Adipose tissue (tissue), 3 donors: ENCODE data around the gene KCTD7. TPM values are rescaled to one million over a fixed set of nuclear protein-coding genes. Genes with fewer than 3 reads are reported as not detected.
"Not testable (repeated sequence)": the region's sequence is repeated elsewhere in the genome, so short reads cannot be mapped to it uniquely, and the experiment has no call there.

Experiments
- H3K27ac ChIP-seq: one replicate; pipeline ENCODE4 v1.5.1; 2013; ENCODE audit warnings: low read depth, low read length
- WGBS, 3 donors: extraction: QIAGEN DNeasy Blood & Tissue Kit; methylation state at CpG; one replicate each; pipeline ENCODE4 v1.1.7; 2013; 5-methylcytosine and 5-hydroxymethylcytosine counted together
- polyA plus RNA-seq, 3 donors: library from polyadenylated mRNA; stranded (reverse); fragments of 200-250 nt; gene quantifications; one replicate each; pipeline ENCODE4 v1.2.3, GENCODE V29; 2013
- donor health status: healthy with polysubstance abuse.
- donor health status: Bipolar disorder and iron deficiency.
- donor health status: healthy.

Gene KCTD7
- polyA plus RNA-seq, 3 donors, result 2.7 to 8.1 (median 4.3) TPM

DNA sequence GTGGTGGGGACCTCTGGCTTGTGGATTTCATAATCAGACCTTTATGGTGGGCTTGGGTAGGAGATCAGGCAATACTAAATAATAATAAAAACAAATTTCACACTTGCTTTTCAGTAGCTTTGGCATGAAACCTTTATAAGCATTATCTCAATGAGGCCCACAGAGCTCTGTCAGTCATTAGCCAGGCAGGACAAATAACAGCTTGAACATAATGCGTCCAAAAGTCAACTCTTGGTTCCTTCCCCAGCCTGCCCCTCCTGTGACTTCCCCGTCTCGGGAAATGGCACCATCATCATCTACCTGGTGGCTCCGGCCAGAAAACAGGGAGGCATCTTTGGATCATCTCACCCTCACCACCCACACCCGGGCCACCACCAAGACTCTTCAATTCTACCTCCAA is 40.8 kb downstream of the KCTD7 start:
- 76 to 88% (median 87%) methylated on average over 5 of the region's 5 CpGs for WGBS, 3 donors
- H3K27ac ChIP-seq, result no peak overlapping the region

DNA sequence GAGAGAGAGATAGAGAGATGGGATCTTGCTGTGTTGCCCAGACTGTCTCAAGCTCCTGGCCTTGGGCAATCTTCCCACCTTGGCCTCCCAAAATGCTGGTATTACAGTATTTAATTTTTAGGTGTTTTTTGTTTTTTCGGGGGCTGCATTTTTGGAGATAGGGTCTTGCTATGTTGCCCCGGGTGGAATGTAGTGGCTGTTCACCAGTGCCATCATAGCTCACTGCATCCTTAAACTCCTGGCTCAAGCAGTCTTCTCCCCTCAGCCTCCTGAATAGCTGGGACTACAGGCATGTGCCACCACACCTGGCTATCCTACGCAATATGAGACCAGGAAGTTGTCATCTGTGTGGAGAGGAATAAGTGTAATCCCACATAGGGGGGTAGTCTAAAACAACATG is 42.4 kb downstream of the KCTD7 start:
- WGBS, 3 donors, result 90 to 95% (median 95%) methylated on average over 3 of the region's 3 CpGs
- no peak overlapping the region for H3K27ac ChIP-seq

DNA sequence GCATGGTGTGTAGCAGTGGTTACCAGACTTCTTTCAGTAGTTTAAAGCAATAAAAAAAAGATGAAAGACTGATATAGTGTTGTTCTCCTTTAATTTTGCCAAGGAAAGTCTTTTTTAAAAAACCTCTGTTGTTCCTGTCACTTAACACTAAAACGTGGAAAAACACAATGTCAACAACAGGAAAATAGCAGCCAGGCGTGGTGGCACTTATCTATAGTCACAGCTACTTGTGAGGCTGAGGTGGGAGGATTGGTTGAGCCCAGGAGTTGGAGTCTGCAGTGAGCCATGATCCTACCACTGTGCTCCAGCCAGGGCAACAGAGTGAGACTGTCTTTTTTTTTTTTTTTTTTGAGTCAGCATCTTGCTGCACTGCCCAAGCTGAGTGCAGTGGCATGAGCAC is 42.8 kb downstream of the KCTD7 start:
- H3K27ac ChIP-seq, result not testable (repeated sequence)
- WGBS, 3 donors, result 66 to 79% (median 78%) methylated on average over 2 of the region's 2 CpGs

DNA sequence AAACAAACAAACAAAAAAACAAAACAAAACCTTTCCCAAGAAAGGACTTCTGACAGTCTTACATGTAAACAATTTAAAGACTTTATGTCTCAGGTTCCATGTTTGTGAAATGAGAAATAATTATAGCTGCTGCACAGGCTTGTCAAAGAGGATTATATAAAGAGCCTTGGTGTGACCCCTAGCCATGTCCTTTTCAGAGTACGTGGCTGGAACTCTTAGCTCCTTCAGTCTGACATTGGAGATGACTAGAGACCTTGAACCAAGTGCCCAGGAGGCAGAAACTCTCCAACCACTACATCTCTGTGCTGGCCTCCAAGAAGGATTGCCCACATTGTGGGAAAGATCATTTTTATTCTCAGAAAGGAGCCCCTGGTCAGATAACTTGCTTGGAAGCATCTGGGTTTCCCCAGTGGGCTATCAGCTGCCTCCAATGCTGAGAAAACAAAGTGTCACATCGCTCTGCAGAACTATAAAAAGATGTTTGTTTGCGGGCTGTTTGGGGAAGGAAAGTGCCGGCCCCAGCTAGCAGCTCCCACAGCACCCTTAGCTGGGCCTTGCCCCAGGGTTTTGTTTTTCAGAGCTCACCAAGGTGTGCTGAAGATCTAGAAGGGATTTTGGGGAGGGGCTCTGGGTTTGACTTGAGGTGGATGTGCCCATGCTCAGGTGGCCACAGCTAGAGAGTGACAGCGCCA is 43.9 kb downstream of the KCTD7 start:
- 60 to 80% methylated on average over 1 of the region's 5 CpGs; no CpG with 5 or more reads in 1 of the 3 donors for WGBS, 3 donors
- not testable (repeated sequence) for H3K27ac ChIP-seq

DNA sequence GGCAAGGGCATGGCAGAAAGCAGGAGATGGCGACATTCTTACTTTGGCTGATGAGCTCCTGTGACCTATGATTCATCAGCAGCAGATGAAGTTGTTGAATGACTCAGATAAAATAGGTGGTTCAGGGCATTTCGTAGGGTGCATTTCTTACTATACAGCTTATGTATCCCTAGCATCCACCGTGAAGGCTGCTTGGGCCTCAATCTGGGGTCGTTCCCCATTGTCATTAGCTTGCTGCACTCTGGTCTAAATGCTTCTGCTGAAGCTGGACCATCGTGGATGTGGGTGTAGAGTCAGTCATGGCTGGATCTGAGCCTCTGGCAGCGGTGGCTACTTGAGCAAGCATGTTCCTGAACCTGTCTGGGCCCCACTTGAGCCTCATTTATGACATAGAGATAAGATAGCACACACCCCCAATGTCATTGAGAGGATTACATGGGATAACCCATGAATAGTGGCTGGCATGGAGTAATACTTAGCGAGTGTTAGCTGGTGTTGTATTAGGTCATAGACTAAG is 44.5 kb downstream of the KCTD7 start:
- 86 to 87% (median 87%) methylated on average over 5 of the region's 7 CpGs for WGBS, 3 donors

DNA sequence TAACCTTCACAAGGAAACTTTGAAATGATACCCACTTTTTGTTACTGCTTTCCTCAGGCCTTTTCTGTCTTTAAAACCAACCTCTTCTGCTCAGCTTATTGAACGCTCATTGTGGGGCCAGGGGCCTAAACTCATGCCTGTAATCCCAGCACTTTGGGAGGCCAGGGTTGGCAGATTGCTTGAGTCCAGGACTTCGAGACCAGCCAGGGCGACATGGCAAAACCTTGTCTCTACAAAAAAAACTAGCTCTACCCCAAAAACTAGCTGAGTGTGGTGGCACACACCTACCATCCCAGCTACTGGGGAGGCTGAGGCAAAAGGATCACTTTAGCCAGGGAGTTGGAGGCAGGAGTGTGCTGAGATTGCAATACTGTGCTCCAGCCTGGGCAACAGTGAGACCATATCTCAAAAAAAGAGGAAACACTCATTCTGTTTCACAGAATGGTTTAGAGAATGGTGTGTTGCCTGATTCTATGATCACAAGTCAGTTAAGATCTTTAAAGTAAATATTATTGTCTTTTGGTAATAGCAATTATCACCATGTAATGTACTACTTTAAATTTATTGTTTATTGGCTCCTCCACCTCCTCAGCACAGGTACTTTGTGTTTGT is 51.1 kb downstream of the KCTD7 start:
- H3K27ac ChIP-seq, result no peak overlapping the region
- 87 to 97% (median 96%) methylated on average over 3 of the region's 3 CpGs for WGBS, 3 donors

More for the DNA sequence above, 44.5 kb downstream of the KCTD7 start:
- not testable (repeated sequence) for H3K27ac ChIP-seq

DNA sequence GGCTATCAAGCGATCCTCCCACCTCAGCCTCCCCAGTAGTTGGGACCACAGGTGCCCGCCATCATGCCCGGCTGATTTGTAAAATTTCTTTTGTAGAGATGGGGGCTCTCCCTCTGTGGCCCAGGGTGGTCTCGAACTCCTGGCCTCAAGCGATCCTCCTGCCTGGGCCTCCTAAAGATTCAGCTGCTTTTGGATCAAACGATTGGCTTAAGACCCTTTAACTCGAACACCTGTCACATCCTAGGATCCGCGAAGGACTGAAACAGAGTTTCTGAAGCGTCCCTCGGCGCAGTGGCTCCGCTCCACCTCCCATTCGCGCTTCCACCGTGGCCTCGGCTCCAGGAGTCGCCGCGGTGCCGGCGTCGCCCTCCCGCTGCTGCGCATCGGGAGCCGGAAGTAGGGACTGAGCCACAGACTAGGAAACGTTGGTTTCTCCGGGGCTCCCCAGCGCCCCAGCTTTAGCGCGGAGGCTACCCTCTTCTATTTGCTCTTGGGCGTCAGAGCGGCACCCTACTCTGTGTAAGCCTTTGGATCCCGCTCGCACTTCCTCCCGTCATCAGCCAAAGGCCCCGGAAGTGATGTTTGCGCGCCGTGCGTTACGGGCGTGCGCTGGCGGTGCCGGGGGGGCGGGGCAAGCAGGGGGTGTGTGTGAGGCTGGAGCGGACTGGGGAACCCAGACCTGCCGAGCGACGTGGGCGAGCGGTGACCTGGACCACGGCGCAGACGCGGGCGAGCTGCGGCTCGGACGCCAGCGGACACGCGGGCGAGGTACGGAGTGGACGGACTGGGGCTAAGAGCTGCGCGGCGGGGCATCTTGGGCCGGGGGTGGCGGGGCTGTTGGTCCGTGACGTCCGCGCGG is 53.0 kb downstream of the KCTD7 start:
- WGBS, 3 donors, result 3 to 4% (median 3%) methylated on average over 69 to 78 of the region's 78 CpGs
- peak overlapping the region; percentile 92 for H3K27ac ChIP-seq

DNA sequence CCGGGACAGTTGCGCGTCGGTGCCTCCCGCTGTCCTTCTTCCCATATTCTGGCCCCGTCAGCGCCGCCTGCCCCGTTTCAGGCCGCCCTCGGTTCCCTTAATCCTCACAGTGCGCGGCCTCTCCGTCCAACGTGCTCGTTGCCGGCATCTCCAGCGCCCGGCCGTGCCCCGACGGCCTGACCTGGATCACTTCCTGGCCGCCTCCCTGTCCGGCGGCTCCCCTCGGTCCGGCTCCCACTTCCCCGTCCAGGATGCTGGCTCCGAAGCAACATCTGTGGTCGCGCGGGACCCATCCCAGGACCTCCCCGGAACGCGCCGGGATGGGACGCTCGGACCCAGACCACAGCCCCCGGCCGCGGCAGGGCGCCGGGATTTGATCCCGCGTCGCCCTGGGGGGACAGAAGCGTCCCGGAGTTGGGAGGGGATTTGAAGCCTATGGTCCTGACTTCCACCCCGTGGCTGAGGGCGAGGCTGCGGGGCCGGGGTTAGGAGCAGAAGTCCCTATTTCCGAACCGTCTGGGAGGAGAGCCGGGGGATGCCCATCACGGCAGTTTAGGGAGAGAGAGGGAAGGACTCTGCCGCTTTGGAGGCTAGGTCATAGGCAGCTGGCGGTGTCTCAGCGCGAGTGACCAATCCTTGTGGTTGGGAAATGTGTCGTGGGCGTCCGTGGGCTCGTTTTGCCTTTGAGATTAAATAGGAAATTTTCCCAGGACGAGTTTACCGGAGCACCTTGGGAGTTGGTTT is 53.8 kb downstream of the KCTD7 start:
- WGBS, 3 donors, result 2 to 3% (median 2%) methylated on average over 60 to 66 of the region's 66 CpGs

DNA sequence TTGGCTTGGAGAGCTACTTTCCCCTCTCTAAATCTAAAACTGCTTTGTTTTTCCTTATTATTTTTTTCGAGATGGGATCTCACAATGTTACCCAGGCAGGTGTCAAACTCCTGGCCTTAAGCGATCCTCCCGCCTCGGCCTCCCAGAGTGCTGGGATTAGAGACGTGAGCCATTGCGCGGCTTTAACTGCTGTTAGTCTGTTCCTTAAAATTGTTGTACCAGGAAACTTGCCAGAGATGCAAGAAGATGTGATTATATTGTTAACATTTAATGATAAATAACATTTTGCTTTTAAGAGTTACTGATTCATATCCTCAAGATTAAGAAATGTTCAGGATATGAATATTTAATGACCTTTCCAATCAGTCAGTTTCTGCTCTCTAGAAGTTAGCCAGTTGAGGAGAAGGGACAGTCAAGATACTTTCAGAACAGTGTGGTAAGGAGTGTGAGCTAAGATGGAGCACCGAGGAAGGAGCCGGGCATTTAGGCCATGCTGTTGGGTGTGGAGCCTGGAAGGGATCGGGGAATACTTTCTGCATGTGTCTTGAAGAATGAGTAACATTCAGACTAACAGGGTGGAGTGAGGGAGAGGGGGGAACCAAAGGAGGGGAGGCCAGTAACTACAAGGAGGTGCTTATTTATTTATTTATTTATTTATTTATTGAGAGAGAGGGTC is 54.6 kb downstream of the KCTD7 start:
- not testable (repeated sequence) for H3K27ac ChIP-seq

More for the DNA sequence above, 53.8 kb downstream of the KCTD7 start:
- H3K27ac ChIP-seq, result peak overlapping the region; percentile 30

DNA sequence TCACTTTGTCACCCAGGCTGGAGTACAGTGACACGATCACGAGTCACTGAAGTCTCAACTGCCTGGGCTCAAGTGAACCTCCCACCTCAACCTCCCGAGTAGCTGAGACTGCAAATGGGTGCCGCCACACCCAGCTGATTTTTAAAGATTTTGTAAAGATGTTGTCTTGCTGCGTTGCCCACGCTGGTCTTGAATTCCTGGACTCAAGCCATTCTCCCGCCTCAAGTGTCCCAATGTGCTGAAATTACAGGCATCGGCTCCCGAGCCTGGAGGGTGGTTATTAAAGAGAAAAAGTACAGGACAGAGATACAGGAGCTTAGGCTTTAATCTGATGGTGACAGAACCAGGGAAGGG is 55.1 kb downstream of the KCTD7 start:
- 89 to 91% (median 89%) methylated on average over 9 of the region's 9 CpGs for WGBS, 3 donors
- H3K27ac ChIP-seq, result no peak overlapping the region

More for the DNA sequence above, 54.6 kb downstream of the KCTD7 start:
- 74 to 75% (median 75%) methylated on average over 10 of the region's 10 CpGs for WGBS, 3 donors

DNA sequence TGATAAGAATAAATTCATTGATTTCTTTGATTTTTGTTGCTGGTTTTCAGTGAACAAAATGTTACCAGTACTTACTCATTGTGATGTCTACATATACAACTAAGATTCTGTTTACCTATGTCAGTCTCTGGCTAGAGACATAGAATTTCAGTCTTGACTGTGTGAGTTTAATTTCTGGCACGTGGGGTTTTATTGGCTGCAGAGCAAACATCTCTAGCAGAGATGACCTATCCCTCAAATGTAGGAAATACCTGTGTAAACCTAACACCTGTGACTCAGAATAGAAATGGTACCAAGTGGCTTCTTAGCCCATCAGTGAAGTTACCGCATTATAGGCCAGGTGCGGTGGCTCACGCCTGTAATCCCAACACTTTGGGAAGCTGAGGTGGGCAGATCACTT is 57.0 kb downstream of the KCTD7 start:
- 69 to 94% (median 88%) methylated on average over 4 of the region's 4 CpGs for WGBS, 3 donors
- H3K27ac ChIP-seq, result not testable (repeated sequence)

DNA sequence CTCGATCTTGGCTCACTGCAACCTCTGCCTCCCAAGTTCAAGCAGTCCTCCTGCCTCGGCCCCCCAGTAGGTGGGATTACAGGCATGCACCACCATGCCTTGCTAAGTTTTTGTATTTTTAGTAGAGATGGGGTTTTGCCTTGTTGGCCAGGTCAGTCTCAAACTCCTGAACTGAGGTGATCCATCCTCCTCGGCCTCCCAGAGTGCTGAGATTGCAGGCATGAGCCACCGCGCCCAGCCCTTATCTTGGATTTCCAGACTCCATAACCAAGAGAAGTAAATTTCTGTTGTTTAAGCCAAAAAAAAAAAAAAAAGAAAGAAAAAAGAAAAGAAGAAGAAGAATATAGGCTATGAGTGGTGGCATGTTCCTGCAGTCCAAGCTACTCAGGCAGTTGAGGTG is 58.5 kb downstream of the KCTD7 start:
- WGBS, 3 donors, result 96 to 98% (median 98%) methylated on average over 5 of the region's 5 CpGs

DNA sequence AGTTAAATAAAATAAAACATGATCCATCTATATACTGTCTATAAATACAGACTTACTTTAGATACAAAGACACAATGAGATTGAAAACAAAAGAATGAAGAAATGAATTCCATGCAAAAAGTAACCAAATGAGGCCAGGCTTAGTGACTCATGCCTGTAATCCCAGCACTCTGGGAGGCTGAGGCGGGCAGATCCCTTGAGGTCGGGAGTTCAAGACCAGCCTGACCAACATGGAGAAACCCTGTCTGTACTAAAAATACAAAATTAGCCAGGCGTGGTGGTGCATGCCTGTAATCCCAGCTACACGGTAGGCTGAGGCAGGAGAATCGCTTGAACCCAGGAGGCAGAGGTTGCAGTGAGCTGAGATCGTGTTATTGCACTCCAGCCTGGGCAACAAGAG is 59.0 kb downstream of the KCTD7 start:
- not testable (repeated sequence) for H3K27ac ChIP-seq
- 95 to 99% (median 97%) methylated on average over 6 of the region's 6 CpGs for WGBS, 3 donors

More for the DNA sequence above, 58.5 kb downstream of the KCTD7 start:
- H3K27ac ChIP-seq, result no peak overlapping the region

DNA sequence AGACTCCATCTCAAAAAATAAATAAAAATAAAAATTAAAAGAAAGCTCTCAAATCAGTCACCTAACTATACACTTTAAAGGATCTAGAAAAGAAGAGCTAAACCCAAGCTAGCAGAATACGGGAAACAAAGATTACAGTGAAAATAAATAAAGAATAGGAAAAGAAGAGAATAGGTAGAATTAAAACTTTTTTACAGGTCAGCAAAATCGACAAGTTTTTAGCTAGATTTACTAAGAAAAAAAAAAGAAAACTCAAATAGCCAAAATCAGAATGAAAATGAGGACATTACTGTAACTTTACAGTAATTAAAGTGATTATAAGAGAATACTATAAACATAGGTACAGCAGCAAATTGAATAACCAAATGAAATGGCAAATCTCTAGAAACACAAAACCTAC is 60.4 kb downstream of the KCTD7 start:
- no peak overlapping the region for H3K27ac ChIP-seq
- 71 to 96% (median 96%) methylated on average over 2 of the region's 2 CpGs for WGBS, 3 donors

DNA sequence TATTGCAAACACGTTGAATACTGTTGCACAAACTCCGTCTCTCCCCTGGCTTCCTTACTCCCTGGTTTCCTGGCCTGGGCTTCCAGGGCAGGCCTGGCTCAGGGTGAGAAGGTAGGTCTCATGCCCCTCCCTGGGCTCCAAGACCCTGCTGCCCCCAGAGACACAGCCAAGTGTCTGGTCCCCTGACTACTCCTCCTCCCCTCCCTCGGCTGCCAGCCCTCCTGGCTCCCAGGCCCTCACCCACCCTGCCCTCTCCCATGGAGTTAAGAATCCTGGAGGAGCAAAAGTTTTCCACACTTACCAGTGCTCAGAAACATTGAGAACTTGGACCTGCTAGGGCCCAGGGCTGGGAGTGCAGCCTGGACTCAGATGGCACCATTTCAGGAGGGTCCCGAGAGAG is 64.7 kb downstream of the KCTD7 start:
- WGBS, 3 donors, result 44 to 77% (median 67%) methylated on average over 4 of the region's 4 CpGs
- H3K27ac ChIP-seq, result no peak overlapping the region
